BLaER1 treated with 17β-estradiol and CSF1 and Interleukin-3, amounts not matched to agents 10 nM and 100 nM (cell line): ENCODE results near the gene WDR93.

Source experiments
- H3K27ac ChIP-seq, 11 experiments: shearing (Covaris generic); formaldehyde crosslinking; 2 replicates each; pipeline ENCODE4 v1.8.1; 2022
- H3K27me3 ChIP-seq, 11 experiments: shearing (Covaris generic); formaldehyde crosslinking; 2 replicates each; pipeline ENCODE4 v1.8.1; 2022
- H3K36me3 ChIP-seq, 11 experiments: shearing (Covaris generic); formaldehyde crosslinking; 2 replicates each; pipeline ENCODE4 v1.8.1; 2022
- H3K4me1 ChIP-seq, 10 experiments: shearing (Covaris generic); formaldehyde crosslinking; 2 replicates each; pipeline ENCODE4 v1.8.1; 2022
- H3K4me2 ChIP-seq, 11 experiments: shearing (Covaris generic); formaldehyde crosslinking; 2 replicates each; pipeline ENCODE4 v1.8.1; 2022
- H3K4me3 ChIP-seq, 10 experiments: shearing (Covaris generic); formaldehyde crosslinking; 2 replicates each; pipeline ENCODE4 v1.8.1; 2022
- H3K9ac ChIP-seq, 11 experiments: shearing (Covaris generic); formaldehyde crosslinking; 2 replicates each; pipeline ENCODE4 v1.8.1; 2022
- H3K9me3 ChIP-seq, 11 experiments: shearing (Covaris generic); formaldehyde crosslinking; replicated peaks in 1 of 11; 2 replicates each; pipeline ENCODE4 v1.8.1; 2022
- H4K20me1 ChIP-seq, 11 experiments: shearing (Covaris generic); formaldehyde crosslinking; 2 replicates each; pipeline ENCODE4 v1.8.1; 2022
- Cebpa-rat ChIP-seq, 11 experiments: shearing (Covaris generic); IDR thresholded peaks; 2 replicates each; pipeline ENCODE4 v1.8.1; 2022

WDR93 gene

DNA sequence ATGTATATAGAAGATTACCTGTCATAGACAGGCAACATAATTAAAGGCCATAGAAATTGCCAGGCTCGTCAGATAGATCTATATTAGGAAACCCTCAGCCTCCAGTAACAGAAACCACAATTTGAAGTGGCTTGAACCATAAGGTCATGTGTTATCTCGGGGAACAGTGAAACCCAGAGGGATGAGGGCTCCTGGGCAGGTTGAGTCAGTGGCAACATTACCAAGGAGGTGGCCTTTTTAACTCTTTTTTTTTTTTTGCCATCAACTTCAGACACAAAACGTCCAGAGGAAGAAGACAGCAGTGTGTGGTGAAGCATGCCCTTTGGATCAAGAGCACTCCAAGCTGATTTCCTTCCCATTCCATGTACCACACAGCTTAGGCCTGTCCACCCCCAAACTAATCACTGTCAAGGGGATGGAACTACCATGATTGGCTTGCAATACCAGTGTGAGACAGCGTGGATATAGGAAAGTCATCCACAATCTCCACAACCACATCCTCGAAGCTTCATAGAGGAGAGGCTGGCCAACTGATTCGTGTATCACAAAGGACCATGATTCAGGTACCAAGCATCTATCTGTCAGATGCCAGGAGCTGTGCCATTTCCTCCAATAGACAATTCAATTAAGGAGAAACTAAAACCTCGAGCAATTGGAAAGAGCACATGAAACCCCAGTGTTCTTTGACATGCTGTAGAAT lies 34.3 kb upstream of the WDR93 start:
- TF ChIP-seq Cebpa-rat (IDR thresholded peaks at IDR 0.05): no peak
- Histone ChIP-seq H3K4me3 (no peak overlapping the region), H3K4me1 (peaks cover 5 to 22% (median 16%) of the 10 kb centered on the region in 10 experiments; a peak in 18 of 20 replicates), H3K27me3 (peaks cover 34 to 49% (median 45%) of the 10 kb centered on the region in 11 experiments), H3K36me3 (0 out of 22 replicates have a peak, but pooled peaks cover 0 to 5% (median 0%) of the 10 kb centered on the region in 11 experiments), H3K9ac (no peak overlapping the region), H3K27ac (no peak overlapping the region), H3K9me3 (no peaks in the 10 kb centered on the region), H4K20me1 (peaks cover 0 to 27% (median 3%) of the 10 kb centered on the region in 11 experiments; a peak in 7 of 22 replicates), H3K4me2 (peak overlapping the region in 10 of 11 experiments; percentile 90 to 99 (median 98); a peak in 17 of 22 replicates)

DNA sequence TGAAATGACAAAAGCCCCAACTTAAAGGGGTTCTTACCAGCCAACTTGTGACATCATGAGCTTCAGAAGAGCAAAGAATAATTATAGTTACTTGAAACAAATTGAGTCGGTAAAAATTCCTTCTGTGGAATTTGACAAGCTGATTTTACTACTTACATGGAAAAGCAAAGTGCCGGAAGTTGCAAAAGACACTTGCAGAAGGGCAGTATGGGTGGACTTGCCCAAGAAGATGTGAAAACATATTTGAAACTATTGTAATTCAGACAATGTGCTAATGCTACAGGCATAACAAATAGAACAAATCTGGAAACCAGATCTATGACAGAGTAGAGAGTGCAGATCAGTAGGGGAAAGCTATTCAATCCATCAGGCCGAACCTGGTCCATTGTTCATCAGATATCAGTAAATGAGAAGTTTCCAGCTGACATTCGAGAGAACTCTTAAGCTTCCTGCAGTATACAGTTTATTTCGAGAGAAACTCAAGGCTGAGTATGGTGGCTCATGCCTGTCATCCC lies 32.9 kb upstream of the WDR93 start:
- Histone ChIP-seq H3K4me3 (no peak overlapping the region), H3K4me2 (no peak overlapping the region), H4K20me1 (peaks cover 0 to 19% (median 3%) of the 10 kb centered on the region in 11 experiments; a peak in 7 of 22 replicates), H3K27me3 (peaks cover 34 to 49% (median 43%) of the 10 kb centered on the region in 11 experiments), H3K36me3 (no peaks in the 10 kb centered on the region), H3K9ac (no peak overlapping the region), H3K27ac (no peak overlapping the region), H3K4me1 (peaks cover 13 to 27% (median 20%) of the 10 kb centered on the region in 10 experiments), H3K9me3 (no peaks in the 10 kb centered on the region)
- no peak for TF ChIP-seq Cebpa-rat (IDR thresholded peaks at IDR 0.05)

DNA sequence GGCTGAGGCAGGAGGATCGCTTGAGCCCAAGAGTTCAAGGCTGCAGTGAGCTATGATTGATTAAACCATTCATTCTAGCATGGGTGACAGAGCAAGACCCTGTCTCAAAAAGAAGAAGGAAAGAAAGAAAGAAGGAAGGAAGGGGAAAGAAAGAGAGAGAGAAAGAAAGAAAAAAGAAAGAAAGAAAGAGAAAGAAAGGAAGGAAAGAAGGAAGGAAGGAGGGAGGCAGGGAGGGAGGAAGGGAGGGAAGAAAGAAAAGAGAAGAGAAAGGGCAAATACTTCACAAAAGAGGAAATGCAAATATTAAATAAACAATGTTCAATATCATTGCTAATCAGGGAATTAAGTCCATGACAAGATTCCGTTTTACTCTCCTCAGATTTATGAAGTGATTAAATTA lies 31.3 kb upstream of the WDR93 start:
- Histone ChIP-seq H3K4me2 (peak overlapping the region in 1 of 11 experiments; percentile 17; a peak in 3 of 22 replicates), H3K36me3 (no peaks in the 10 kb centered on the region), H3K27me3 (peaks cover 25 to 39% (median 33%) of the 10 kb centered on the region in 11 experiments), H3K9me3 (no peaks in the 10 kb centered on the region), H3K9ac (no peak overlapping the region), H3K4me1 (peaks cover 19 to 33% (median 24%) of the 10 kb centered on the region in 10 experiments), H3K4me3 (no peak overlapping the region), H4K20me1 (peaks cover 0 to 6% (median 0%) of the 10 kb centered on the region in 11 experiments; a peak in 3 of 22 replicates), H3K27ac (no peak overlapping the region)
- TF ChIP-seq Cebpa-rat (IDR thresholded peaks at IDR 0.05): no peak

DNA sequence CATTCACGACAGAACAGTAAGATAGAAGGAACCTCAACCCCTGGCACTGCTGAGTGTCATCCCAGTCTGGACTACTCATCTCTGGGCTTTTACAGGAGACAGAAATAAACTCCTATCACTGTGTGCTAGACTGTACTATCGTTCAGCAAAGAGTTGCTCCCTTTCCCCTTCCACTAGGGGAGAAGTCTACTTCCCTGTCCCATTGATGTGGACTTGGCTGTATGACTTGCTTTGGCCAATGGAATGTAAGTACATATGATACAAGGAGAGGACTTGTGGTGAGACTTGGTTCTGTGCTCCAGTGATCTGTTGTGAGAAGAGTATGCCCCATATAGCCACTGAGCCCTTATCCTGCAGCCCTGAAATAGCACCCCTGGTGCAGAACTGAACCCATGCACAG lies 30.1 kb upstream of the WDR93 start:
- H4K20me1 ChIP-seq: no peaks in the 10 kb centered on the region; a peak in 1 of 22 replicates

DNA sequence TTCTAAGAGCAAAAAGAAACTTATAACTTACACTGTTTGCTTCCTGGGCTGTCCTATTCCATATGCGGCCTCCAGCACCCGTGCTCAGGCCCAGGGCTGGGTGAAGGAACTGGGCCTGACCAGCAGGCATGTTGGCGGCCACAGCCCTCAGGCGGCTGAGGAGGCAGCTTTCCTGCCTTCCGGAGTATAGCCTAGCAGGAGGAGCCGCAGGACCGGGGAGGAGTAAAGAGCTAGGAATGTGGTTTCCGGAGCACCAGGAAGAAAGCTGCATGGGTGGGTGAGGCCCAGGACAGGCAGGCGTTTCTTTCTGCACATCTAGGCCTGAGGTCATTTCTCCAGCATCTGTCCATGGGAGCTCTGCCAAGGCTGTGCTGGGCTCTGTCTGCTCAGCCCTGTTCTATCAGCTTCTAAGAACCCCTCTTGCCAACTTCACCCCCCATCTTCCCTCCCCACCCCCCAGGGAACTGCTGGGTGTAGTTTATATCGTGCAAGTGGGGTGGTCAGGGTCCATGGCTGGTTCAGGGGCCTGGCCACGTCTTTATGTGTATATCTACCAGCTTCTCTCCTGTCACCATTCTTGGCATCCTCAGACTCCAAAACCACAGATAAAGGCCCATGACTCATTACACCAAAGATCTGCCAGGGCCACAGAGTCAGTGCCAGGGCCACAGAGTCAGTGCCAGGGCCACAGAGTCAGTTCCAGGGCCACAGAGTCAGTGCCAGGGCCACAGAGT lies 27.6 kb upstream of the WDR93 start:
- peak overlapping the region; percentile 42 to 84 (median 72) for H3K4me2 ChIP-seq
- peaks cover 20 to 42% (median 38%) of the 10 kb centered on the region in 11 experiments for H3K27me3 ChIP-seq

More for the DNA sequence above, 30.1 kb upstream of the WDR93 start:
- Histone ChIP-seq H3K4me2 (no peak overlapping the region), H3K36me3 (no peaks in the 10 kb centered on the region), H3K4me3 (no peak overlapping the region), H3K4me1 (peaks cover 24 to 36% (median 28%) of the 10 kb centered on the region in 10 experiments), H3K9me3 (no peaks in the 10 kb centered on the region), H3K27me3 (peaks cover 25 to 39% (median 33%) of the 10 kb centered on the region in 11 experiments), H3K27ac (no peak overlapping the region), H3K9ac (no peak overlapping the region)
- TF ChIP-seq Cebpa-rat (IDR thresholded peaks at IDR 0.05): no peak

DNA sequence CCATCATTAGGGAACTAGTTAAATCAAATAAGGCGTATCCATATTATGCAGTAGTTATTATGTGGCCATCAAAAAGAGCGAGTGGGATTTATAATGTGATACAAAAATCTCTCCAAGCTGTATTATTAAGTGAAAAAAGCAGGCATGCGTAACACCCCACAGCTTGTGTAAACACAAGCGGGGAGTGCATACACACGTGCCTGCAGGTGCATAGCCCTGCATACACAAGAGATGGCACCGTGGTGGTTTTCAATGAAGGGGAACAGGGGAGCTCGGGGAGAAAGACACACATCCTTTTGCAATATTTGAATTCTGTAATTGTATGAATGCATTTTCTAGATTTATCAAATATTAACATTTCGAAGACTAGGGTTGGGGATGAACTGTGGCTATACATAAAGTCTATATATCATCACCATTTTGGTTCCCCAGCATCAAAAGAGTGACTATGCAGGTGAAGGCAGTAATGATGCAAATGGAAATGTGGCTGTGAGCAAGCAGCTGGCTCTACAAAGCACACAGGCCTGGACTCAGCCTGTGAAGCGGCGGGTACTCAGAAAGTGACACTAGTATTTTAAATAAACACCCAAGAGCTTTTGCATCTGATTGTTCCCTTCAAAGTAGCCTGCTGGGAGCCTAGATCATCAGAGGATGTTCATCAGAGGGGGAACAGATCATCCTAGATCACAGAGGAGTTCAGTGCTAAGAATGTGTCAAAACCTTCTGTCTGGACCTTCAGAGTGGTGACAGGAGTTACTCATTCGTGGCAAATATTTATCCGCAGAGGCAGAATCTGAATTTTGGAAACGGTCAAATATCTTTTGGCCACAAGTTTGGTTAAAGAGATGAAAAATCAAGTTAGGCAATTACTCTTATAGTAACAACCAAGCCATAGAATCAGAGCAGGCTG lies 25.9 kb upstream of the WDR93 start:
- Histone ChIP-seq H3K4me1 (peaks cover 24 to 30% (median 28%) of the 10 kb centered on the region in 10 experiments), H3K4me2 (peak overlapping the region; percentile 85 to 97 (median 90)), H3K9ac (peak overlapping the region in 5 of 11 experiments; percentile 73 to 84 (median 79); a peak in 10 of 22 replicates), H4K20me1 (peaks cover 0 to 4% (median 0%) of the 10 kb centered on the region in 11 experiments; a peak in 1 of 22 replicates), H3K9me3 (no peaks in the 10 kb centered on the region), H3K4me3 (peak overlapping the region; percentile 53 to 73 (median 64); a peak in 18 of 20 replicates), H3K27me3 (peaks cover 20 to 42% (median 38%) of the 10 kb centered on the region in 11 experiments), H3K27ac (peak overlapping the region in 4 of 11 experiments; percentile 69 to 81 (median 72); a peak in 5 of 22 replicates), H3K36me3 (no peaks in the 10 kb centered on the region)
- no peak for TF ChIP-seq Cebpa-rat (IDR thresholded peaks at IDR 0.05)

More for the DNA sequence above, 27.6 kb upstream of the WDR93 start:
- Histone ChIP-seq H3K9me3 (no peaks in the 10 kb centered on the region), H3K4me3 (no peak overlapping the region), H3K4me1 (peaks cover 24 to 35% (median 28%) of the 10 kb centered on the region in 10 experiments), H4K20me1 (peaks cover 0 to 4% (median 0%) of the 10 kb centered on the region in 11 experiments; a peak in 1 of 22 replicates), H3K36me3 (no peaks in the 10 kb centered on the region), H3K27ac (peak overlapping the region in 4 of 11 experiments; percentile 22 to 66 (median 46); a peak in 7 of 22 replicates), H3K9ac (peak overlapping the region in 4 of 11 experiments; percentile 5 to 53 (median 48); a peak in 4 of 22 replicates)
- no peak for TF ChIP-seq Cebpa-rat (IDR thresholded peaks at IDR 0.05)

DNA sequence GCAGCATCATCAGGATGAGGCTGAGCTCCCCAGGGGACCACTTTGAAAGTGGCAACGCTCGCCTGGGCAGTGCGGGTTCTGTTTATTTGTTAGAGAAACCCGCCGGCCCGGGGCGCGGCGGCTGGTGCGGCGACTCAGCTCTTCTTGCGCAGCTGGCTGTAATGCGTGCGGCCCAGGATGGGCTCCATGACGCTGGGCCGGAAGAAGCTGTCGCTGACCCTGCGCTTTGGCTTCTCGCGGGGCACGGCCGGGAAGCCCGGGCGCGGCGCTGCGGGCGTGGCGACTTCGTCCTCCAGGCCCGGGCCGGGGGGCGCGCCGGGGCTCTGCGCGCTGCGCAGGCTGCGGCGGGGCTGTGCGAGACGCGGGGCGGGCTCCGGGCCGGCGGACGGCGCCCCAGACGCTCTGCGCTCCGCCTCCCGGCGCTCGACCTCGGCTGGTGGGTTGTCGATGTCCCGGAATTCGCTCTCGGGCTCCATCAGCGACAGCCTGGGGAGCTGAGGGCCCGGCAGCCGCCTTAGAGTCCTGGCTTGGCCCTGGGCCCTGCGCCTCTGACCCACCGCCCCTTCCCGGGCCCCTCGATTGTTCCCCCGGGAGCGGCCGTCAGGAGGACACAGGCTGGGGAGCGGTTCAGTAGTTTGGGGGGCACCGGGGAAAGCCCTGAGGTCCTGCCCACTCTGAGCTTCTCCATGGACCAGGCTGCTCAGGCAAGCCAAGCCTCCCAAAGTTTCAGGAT lies 25.0 kb upstream of the WDR93 start:
- no peak for TF ChIP-seq Cebpa-rat (IDR thresholded peaks at IDR 0.05)
- H3K27ac ChIP-seq: peak overlapping the region in 6 of 11 experiments; percentile 38 to 81 (median 70); a peak in 10 of 22 replicates

More for the DNA sequence above, 25.0 kb upstream of the WDR93 start:
- Histone ChIP-seq H3K4me1 (peaks cover 24 to 30% (median 28%) of the 10 kb centered on the region in 10 experiments), H3K27me3 (peaks cover 20 to 42% (median 38%) of the 10 kb centered on the region in 11 experiments), H4K20me1 (peaks cover 0 to 4% (median 0%) of the 10 kb centered on the region in 11 experiments; a peak in 1 of 22 replicates), H3K36me3 (no peaks in the 10 kb centered on the region), H3K4me3 (peak overlapping the region; percentile 53 to 73 (median 64)), H3K9ac (peak overlapping the region; percentile 57 to 84 (median 73)), H3K4me2 (peak overlapping the region; percentile 85 to 97 (median 90)), H3K9me3 (no peaks in the 10 kb centered on the region)
